Keratinocyte (primary cell): ENCODE measurements around the gene GPR83. TPM values are rescaled to one million over a fixed set of nuclear protein-coding genes. Genes with fewer than 3 reads are reported as not detected.

Experiments used
- DNase-seq: peaks from one replicate; pipeline ENCODE4 v3.0.0-alpha.2; 2011; ENCODE audit warnings: low read depth, missing footprints, low spot score
- FAIRE-seq: peaks from 2 replicates; lab custom pipeline; 2011; peaks lifted over from hg19 to GRCh38; lab: Jason Lieb, UNC
- H2AFZ ChIP-seq: 2 replicates; pipeline ENCODE4 v1.6.0; 2012; ENCODE audit warnings: low read length, control low read depth, inconsistent platforms; ENCODE audit not compliant: control insufficient read depth
- H3K27ac ChIP-seq: 2 replicates; pipeline ENCODE4 v1.5.1; 2011; ENCODE audit warnings: low read length; ENCODE audit not compliant: control insufficient read depth, insufficient read depth
- H3K27me3 ChIP-seq: 3 replicates; pipeline ENCODE4 v1.6.0; 2011; ENCODE audit warnings: low read length; ENCODE audit not compliant: control insufficient read depth, insufficient read depth; ENCODE audit errors: extremely low read depth
- H3K36me3 ChIP-seq, 2 experiments: 2 replicates in 1 of 2; 3 replicates in 1 of 2; pipeline ENCODE4 v1.5.1; 2011; ENCODE audit warnings: low read length in 2 of 2, mild to moderate bottlenecking in 1 of 2; ENCODE audit not compliant: control insufficient read depth in 2 of 2, insufficient read depth in 2 of 2; ENCODE audit errors: extremely low read depth in 1 of 2
- H3K4me1 ChIP-seq: 3 replicates; pipeline ENCODE4 v1.5.1; 2011; ENCODE audit warnings: low read length; ENCODE audit not compliant: control insufficient read depth, insufficient read depth; ENCODE audit errors: extremely low read depth
- H3K4me2 ChIP-seq: 3 replicates; pipeline ENCODE4 v1.6.0; 2011; ENCODE audit warnings: low read depth, low read length; ENCODE audit not compliant: control insufficient read depth, insufficient read depth; ENCODE audit errors: extremely low read depth
- H3K4me3 ChIP-seq, 3 experiments: fragments of 200-600 bp in 1 of 3; sonication (generic) in 1 of 3; 2 replicates in 2 of 3; 3 replicates in 1 of 3; pipeline ENCODE4 v1.5.1; 2011 to 2016; ENCODE audit warnings: low read length in 3 of 3, mild to moderate bottlenecking in 3 of 3, control low read depth in 2 of 3, inconsistent platforms in 1 of 3, low read depth in 1 of 3, mixed read lengths in 1 of 3, mixed run types in 1 of 3, moderate library complexity in 1 of 3; ENCODE audit not compliant: control insufficient read depth in 2 of 3, insufficient read depth in 2 of 3; ENCODE audit errors: extremely low read depth in 1 of 3
- H3K79me2 ChIP-seq: 2 replicates; pipeline ENCODE4 v1.6.0; 2012; ENCODE audit warnings: low read length; ENCODE audit not compliant: control insufficient read depth, insufficient read depth
- H3K9ac ChIP-seq: 3 replicates; pipeline ENCODE4 v1.6.0; 2011; ENCODE audit warnings: low read length; ENCODE audit not compliant: control insufficient read depth, insufficient read depth; ENCODE audit errors: extremely low read depth
- H3K9me1 ChIP-seq: 3 replicates; pipeline ENCODE4 v1.6.0; 2011; ENCODE audit warnings: low read length; ENCODE audit not compliant: control insufficient read depth, insufficient read depth; ENCODE audit errors: extremely low read depth
- H3K9me3 ChIP-seq: 2 replicates; pipeline ENCODE4 v1.5.1; 2012; ENCODE audit warnings: low read depth, low read length; ENCODE audit not compliant: control insufficient read depth
- H4K20me1 ChIP-seq: 3 replicates; pipeline ENCODE4 v1.6.0; 2011; ENCODE audit warnings: low read length; ENCODE audit not compliant: control insufficient read depth, insufficient read depth; ENCODE audit errors: extremely low read depth
- EZH2 ChIP-seq: IDR thresholded peaks from one replicate; pipeline ENCODE4 v1.6.1; 2012; ENCODE audit warnings: inconsistent platforms, mild to moderate bottlenecking, low read length, moderate library complexity
- dilution Hi-C: fragments of 300-500 bp; cut with MboI; formaldehyde crosslinking; loops from one replicate; pipeline ENCODE4 v1.7.0; 2020; ENCODE audit warnings: low sequenced_read_pairs; ENCODE audit not compliant: extremely low pct_ligation_motif_present
- polyA plus RNA-seq, 5 experiments: library from polyadenylated mRNA; depleted of rRNA in 3 of 5; stranded (reverse) in 3 of 5; stranded (forward) in 1 of 5; unstranded in 1 of 5; fragments of >200 nt; gene quantifications; 1 replicate in 1 of 5; 2 replicates in 3 of 5; 3 replicates in 1 of 5; pipeline versions ENCODE4 v1.2.1 to v1.2.3, GENCODE V29; 2011 to 2012; ENCODE audit warnings: missing spikeins in 2 of 5, low read depth in 1 of 5, low replicate concordance in 1 of 5
- TF ChIP-seq, protein P1 (sequence below), 3 experiments: IDR thresholded peaks in 1 of 3; conservative IDR thresholded peaks in 1 of 3; optimal IDR thresholded peaks in 1 of 3; 2 replicates in 2 of 3; 3 replicates in 1 of 3; pipeline versions ENCODE3 to v1.5.1; 2011; ENCODE audit warnings: low read length in 3 of 3, mild to moderate bottlenecking in 3 of 3, moderate library complexity in 2 of 3, control low read depth in 1 of 3, inconsistent platforms in 1 of 3; ENCODE audit not compliant: insufficient read depth in 2 of 3; ENCODE audit errors: extremely low read depth in 1 of 3

Gene GPR83
- polyA plus RNA-seq, 1 donor (not counting 4 experiments of a cell fraction or from before 2014, with no cell fraction given): 0.04 TPM

DNA sequence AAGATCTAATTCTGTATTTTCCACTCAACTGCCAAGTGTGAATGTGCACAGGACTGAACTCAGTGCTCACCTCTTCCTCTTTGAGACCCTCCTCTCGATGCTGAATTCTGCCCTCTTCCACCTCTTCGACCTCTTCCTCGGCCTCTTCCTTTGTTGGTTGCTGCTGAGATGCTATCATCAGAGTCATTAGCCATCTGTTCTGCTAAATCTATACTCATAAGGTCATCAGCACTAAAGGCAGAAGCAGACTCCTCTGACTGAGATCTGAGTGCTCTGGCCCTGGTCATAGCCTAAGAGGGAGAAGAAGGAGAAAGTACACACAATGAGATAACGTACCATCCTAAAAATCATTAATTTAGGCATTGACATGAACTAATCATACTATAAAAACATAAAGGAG, 45.9 kb upstream of the GPR83 start:
- dilution Hi-C loops: no loop called here
- H3K4me3 ChIP-seq: no peak overlapping the region
- TF ChIP-seq EZH2: no peak
- TF ChIP-seq, protein P1, sequence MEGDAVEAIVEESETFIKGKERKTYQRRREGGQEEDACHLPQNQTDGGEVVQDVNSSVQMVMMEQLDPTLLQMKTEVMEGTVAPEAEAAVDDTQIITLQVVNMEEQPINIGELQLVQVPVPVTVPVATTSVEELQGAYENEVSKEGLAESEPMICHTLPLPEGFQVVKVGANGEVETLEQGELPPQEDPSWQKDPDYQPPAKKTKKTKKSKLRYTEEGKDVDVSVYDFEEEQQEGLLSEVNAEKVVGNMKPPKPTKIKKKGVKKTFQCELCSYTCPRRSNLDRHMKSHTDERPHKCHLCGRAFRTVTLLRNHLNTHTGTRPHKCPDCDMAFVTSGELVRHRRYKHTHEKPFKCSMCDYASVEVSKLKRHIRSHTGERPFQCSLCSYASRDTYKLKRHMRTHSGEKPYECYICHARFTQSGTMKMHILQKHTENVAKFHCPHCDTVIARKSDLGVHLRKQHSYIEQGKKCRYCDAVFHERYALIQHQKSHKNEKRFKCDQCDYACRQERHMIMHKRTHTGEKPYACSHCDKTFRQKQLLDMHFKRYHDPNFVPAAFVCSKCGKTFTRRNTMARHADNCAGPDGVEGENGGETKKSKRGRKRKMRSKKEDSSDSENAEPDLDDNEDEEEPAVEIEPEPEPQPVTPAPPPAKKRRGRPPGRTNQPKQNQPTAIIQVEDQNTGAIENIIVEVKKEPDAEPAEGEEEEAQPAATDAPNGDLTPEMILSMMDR (optimal IDR thresholded peaks at IDR 0.05 in 1 of 3, IDR thresholded peaks at IDR 0.05 in 1 of 3, conservative IDR thresholded peaks at IDR 0.05 in 1 of 3; ENCODE audit: extremely low read depth in 1 of 3, insufficient read depth in 2 of 3, low read length in 3 of 3): no peak
- no peaks in the 10 kb centered on the region for H3K79me2 ChIP-seq
- H3K4me1 ChIP-seq: peaks cover 12% of the 10 kb centered on the region
- H3K27ac ChIP-seq: no peak overlapping the region
- no peak overlapping the region for H3K4me2 ChIP-seq
- no peaks in the 10 kb centered on the region for H4K20me1 ChIP-seq
- H3K36me3 ChIP-seq: peaks cover 0 to 3% of the 10 kb centered on the region in 2 experiments
- FAIRE-seq (no peak), DNase-seq (no peak)
- no peak overlapping the region for H3K9ac ChIP-seq
- no peaks in the 10 kb centered on the region for H3K9me3 ChIP-seq
- no peak overlapping the region for H2AFZ ChIP-seq
- H3K9me1 ChIP-seq: no peaks in the 10 kb centered on the region
- H3K27me3 ChIP-seq: no peaks in the 10 kb centered on the region

DNA sequence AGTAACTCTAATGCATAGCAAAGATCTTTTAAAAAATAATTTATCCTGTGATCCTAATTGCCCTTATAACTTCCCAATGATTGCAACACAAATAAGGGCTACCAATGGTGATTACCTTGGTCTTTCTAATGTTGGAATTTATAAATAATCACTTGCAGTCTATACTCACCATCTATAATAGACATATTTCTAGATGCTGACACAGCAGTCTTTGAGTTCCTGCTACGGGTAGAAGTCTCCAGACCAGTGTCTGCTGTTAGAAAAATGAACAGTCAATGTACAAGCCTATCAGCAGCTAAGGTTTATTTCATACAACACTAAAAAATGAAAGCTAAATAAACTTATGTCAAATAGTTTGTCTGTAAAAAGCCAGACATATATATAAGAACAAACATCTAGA, 44.4 kb upstream of the GPR83 start:
- TF ChIP-seq, protein P1 (optimal IDR thresholded peaks at IDR 0.05 in 1 of 3, IDR thresholded peaks at IDR 0.05 in 1 of 3, conservative IDR thresholded peaks at IDR 0.05 in 1 of 3; ENCODE audit: extremely low read depth in 1 of 3, insufficient read depth in 2 of 3, low read length in 3 of 3): no peak
- TF ChIP-seq EZH2: no peak
- Histone ChIP-seq H3K9me1 (no peaks in the 10 kb centered on the region), H3K27me3 (no peaks in the 10 kb centered on the region), H3K79me2 (no peaks in the 10 kb centered on the region), H2AFZ (no peak overlapping the region), H3K27ac (no peak overlapping the region), H3K4me1 (peaks cover 12% of the 10 kb centered on the region), H4K20me1 (no peaks in the 10 kb centered on the region), H3K4me2 (no peak overlapping the region), H3K9ac (no peak overlapping the region), H3K4me3 (no peak overlapping the region), H3K9me3 (no peaks in the 10 kb centered on the region), H3K36me3 (peaks cover 0 to 3% of the 10 kb centered on the region in 2 experiments)
- FAIRE-seq (no peak), DNase-seq (no peak)
- dilution Hi-C loops: no loop called here
